ENCODE measurements around the gene ST6GALNAC1. TPM values are rescaled to one million over a fixed set of nuclear protein-coding genes. Genes with fewer than 3 reads are reported as not detected.
A peak's percentile ranks its signal among the peaks of the same experiment; 100 is the strongest.

Gene ST6GALNAC1
- total RNA-seq, 1 donor from 2014 or later, result 3.1 TPM

GRCh38 chr17:76687298-76688164 is 44.0 kb upstream of the ST6GALNAC1 start:
- TF ChIP-seq, protein P1, sequence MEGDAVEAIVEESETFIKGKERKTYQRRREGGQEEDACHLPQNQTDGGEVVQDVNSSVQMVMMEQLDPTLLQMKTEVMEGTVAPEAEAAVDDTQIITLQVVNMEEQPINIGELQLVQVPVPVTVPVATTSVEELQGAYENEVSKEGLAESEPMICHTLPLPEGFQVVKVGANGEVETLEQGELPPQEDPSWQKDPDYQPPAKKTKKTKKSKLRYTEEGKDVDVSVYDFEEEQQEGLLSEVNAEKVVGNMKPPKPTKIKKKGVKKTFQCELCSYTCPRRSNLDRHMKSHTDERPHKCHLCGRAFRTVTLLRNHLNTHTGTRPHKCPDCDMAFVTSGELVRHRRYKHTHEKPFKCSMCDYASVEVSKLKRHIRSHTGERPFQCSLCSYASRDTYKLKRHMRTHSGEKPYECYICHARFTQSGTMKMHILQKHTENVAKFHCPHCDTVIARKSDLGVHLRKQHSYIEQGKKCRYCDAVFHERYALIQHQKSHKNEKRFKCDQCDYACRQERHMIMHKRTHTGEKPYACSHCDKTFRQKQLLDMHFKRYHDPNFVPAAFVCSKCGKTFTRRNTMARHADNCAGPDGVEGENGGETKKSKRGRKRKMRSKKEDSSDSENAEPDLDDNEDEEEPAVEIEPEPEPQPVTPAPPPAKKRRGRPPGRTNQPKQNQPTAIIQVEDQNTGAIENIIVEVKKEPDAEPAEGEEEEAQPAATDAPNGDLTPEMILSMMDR (IDR thresholded peaks at IDR 0.05; ENCODE audit: borderline replicate concordance), result no peak
- Histone ChIP-seq H3K4me1 (peaks cover 100% of the 10 kb centered on the region), H3K4me3 (peak overlapping the region; percentile 46), H3K27ac (replicated peaks) (peak overlapping the region; percentile 98), H3K27me3 (ENCODE audit: low read depth) (no peaks in the 10 kb centered on the region), H3K36me3 (peaks cover 29% of the 10 kb centered on the region), H3K9me3 (replicated peaks) (no peaks in the 10 kb centered on the region)
- DNase-seq, result peak; percentile 79
- intact Hi-C loops (cut with micrococcal nuclease), result no loop called here

DNA sequence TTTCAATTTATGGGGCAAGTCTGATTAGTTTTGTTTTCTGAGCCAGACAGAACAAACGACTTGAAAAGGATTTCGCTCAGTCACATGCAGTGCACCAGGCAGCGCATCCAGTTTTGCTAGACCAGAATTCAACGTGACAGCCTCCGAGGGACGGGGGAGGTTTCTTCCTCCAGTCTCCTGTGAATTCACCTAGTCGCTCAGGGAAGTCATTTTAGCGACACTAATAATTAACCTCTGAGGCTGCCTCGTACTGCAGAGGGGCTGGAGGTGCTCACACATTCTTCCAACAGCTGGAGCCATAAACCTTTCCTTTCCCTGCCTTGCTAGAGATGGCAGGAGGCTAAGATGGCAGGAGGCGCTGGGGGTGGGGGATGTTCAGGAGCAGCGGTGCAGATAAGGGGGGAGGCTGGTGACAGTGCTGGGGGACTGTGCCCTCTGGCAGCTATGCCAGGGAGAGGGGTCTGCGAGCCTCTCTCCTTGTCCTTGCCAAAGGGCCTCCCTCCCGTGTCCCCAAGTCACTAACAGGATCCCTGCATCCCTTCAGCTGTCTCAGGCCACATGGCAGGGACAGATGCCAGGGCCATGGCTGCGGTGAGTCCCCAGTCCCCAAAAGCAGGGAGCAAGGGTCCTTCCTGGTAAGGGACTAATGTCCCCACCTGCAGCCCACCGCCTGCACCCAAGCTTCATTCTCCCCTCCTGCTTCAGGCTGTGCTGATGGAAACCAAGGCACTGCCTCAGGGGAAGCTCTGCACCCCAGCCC is 43.2 kb upstream of the ST6GALNAC1 start:
- Histone ChIP-seq H3K27me3 (ENCODE audit: low read depth) (no peaks in the 10 kb centered on the region), H3K9me3 (replicated peaks) (no peaks in the 10 kb centered on the region), H3K4me1 (peaks cover 100% of the 10 kb centered on the region), H3K36me3 (peaks cover 32% of the 10 kb centered on the region), H3K4me3 (peak overlapping the region; percentile 46), H3K27ac (replicated peaks) (peak overlapping the region; percentile 98)
- TF ChIP-seq, protein P1 (IDR thresholded peaks at IDR 0.05; ENCODE audit: borderline replicate concordance), result no peak
- intact Hi-C loops (cut with micrococcal nuclease), result no loop called here
- DNase-seq, result no peak

GRCh38 chr17:76685846-76686245 is 42.3 kb upstream of the ST6GALNAC1 start:
- peak overlapping the region; percentile 98 for H3K27ac ChIP-seq (replicated peaks)
- no peak for DNase-seq
- peaks cover 100% of the 10 kb centered on the region for H3K4me1 ChIP-seq
- peaks cover 34% of the 10 kb centered on the region for H3K36me3 ChIP-seq
- H3K9me3 ChIP-seq (replicated peaks), result no peaks in the 10 kb centered on the region
- intact Hi-C loops (cut with micrococcal nuclease), result no loop called here
- H3K27me3 ChIP-seq (ENCODE audit: low read depth), result no peaks in the 10 kb centered on the region
- TF ChIP-seq, protein P1 (IDR thresholded peaks at IDR 0.05; ENCODE audit: borderline replicate concordance), result no peak
- H3K4me3 ChIP-seq, result no peak overlapping the region

DNA sequence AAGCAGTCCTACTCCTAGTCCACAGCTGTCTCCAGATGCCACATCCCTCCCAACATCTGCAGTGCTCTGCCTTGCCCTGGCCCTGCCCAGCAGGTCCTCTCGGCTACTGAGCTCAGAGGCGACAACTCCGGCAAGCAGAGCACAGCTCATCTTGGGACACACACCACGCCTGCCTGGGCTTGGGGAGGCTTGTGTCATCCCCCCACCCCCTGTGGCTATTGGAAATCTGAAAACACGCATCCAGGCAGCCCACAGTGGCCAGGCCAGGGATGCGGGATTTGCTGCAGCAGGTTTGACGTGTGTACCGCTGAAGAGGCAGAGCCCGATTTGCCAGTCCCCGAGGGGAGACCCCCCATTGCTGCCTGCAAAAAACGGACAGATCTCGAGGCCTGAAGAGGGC is 41.8 kb upstream of the ST6GALNAC1 start:
- intact Hi-C loops (cut with micrococcal nuclease), result no loop called here
- H3K4me3 ChIP-seq, result no peak overlapping the region
- DNase-seq, result no peak
- no peaks in the 10 kb centered on the region for H3K27me3 ChIP-seq (ENCODE audit: low read depth)
- no peaks in the 10 kb centered on the region for H3K9me3 ChIP-seq (replicated peaks)
- peak overlapping the region; percentile 98 for H3K27ac ChIP-seq (replicated peaks)
- H3K36me3 ChIP-seq, result peaks cover 38% of the 10 kb centered on the region
- peaks cover 97% of the 10 kb centered on the region for H3K4me1 ChIP-seq
- TF ChIP-seq, protein P1 (IDR thresholded peaks at IDR 0.05; ENCODE audit: borderline replicate concordance), result no peak

DNA sequence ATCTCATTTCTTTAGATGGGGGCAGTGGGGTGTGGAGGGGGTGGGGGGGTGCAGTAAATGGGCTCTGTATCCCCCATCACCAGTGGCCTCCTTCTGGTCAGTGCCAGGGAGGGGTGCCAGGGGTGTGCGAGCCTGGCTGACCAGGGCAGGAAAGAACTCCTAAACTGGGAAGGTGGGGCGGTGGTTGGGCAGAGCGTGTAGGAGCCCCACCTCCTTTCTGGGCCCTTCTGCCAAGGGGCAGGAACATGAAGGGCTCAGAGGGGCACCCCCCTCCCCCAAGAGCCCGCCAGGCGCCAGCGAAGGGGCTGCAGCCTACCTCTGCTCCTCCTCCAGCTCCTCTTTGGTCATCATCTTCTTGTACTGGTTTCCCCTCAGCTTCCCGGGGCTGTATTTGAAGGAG is 41.2 kb upstream of the ST6GALNAC1 start:
- Histone ChIP-seq H3K9me3 (replicated peaks) (no peaks in the 10 kb centered on the region), H3K27ac (replicated peaks) (peak overlapping the region; percentile 98), H3K27me3 (ENCODE audit: low read depth) (no peaks in the 10 kb centered on the region), H3K36me3 (peaks cover 41% of the 10 kb centered on the region), H3K4me3 (no peak overlapping the region), H3K4me1 (peaks cover 91% of the 10 kb centered on the region)
- no peak for DNase-seq
- TF ChIP-seq, protein P1 (IDR thresholded peaks at IDR 0.05; ENCODE audit: borderline replicate concordance), result no peak
- intact Hi-C loops (cut with micrococcal nuclease), result no loop called here
